ENCODE measurements around the gene PLXNA4.

Gene PLXNA4

DNA sequence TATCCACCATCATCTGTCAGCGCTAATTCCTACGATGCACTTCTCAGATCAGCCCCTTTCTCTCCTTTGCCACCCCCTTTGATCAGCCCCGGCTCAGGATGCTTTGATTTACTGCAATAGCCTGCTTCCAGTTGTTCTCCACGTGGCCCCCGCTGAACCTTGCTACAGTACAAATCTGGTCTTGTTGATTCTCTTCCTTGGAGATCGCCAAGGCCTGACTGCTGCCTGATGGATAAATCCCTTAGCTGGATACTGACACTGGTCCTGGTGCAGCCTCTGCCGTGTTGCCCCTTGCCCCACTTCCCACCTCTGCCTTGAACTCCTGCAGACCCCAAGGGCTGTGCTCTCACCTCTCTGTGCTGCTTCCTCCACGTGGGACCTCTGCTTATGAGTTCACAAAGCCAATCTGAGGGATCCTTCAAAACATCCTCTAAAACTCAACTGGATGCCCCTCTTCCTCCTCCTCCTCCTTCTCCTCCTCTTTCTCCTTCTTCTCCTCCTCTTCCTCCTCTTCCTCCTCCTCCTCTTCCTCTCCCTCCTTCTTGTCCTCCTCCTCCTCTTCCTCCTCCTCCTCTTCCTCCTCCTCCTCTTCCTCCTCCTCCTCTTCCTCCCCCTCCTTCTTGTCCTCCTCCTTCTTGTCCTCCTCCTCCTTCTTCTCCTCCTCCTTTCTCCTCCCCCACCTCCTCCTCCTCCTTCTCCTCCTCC lies 15.3 kb downstream of the PLXNA4 start:
- no peak for DNase-seq

DNA sequence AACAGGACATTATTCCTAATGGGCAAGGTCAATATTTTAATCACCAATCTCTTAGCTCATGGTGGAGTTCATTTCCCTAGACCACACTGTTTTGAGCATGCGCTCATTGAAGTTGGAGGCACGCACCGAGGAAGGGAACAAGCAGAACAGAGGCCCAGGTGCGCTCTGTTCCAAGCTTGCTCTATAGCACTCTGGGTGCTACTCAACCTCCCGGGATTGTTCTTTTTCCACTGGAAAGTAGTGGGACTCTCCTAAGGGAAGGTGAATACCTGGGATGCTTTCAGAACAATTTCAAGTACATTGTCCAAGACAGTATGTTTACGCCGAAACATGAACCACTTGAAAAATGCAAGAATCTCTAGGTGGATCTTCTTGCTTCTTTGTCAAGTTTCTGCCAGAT lies 16.2 kb downstream of the PLXNA4 start:
- DNase-seq: no peak

GRCh38 chr7:132558815-132559214 lies 17.5 kb downstream of the PLXNA4 start:
- DNase-seq: no peak

DNA sequence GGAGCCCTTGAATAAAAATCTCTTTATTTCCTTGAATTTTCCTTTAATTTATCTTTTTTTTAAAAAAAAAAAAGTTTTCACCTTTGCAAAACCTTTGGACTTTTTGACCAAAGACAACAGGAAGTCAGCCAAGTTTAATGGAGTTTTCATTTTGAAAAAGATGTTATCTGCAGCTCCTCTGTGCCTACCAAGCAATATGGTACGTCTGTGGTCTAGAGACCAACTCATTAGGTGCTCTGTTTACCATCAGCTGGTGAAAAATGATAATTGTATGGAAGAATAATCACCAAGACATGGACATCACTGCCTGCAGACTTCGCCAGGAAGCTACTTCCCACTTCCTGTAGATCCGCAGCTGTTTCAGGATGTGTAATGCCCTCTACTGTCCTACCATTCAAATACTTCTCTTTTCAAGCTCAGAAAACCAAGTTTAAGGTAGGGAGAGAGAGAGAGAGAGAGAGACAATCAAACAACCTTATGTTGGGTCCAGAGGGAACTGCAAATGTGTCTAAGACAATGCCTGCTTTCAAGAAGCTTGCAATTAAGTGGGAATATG lies 18.7 kb downstream of the PLXNA4 start:
- no peak for DNase-seq

GRCh38 chr7:132554446-132554845 lies 21.8 kb downstream of the PLXNA4 start:
- DNase-seq: no peak

GRCh38 chr7:132553031-132553430 lies 23.2 kb downstream of the PLXNA4 start:
- no peak for DNase-seq

- no peak for DNase-seq
Observed at GRCh38 chr7:132551886-132552285, 24.4 kb downstream of the PLXNA4 start.

GRCh38 chr7:132551439-132551838 lies 24.8 kb downstream of the PLXNA4 start:
- no peak for DNase-seq

- DNase-seq: no peak
Observed at GRCh38 chr7:132548489-132549078, 27.7 kb downstream of the PLXNA4 start.

DNA sequence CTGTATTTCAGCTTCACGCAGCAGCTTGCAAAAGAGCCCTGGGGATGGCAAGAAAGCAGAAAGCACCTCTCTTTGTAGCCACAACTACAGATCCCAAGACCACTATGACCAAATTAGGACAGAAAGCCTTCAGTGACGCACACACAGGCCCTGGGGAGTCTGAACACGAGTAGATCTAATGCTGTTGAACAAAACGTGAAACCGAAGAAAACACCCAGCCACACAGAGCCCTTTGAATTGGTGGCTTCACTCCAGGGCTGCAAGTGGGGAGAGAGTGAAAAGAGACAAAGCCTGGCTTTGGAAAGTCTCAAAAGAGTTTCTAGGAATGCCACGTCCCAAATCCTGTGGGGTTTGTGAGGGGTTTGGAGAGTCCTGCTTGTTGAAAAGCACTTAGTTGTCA lies 28.4 kb downstream of the PLXNA4 start:
- DNase-seq: no peak

DNA sequence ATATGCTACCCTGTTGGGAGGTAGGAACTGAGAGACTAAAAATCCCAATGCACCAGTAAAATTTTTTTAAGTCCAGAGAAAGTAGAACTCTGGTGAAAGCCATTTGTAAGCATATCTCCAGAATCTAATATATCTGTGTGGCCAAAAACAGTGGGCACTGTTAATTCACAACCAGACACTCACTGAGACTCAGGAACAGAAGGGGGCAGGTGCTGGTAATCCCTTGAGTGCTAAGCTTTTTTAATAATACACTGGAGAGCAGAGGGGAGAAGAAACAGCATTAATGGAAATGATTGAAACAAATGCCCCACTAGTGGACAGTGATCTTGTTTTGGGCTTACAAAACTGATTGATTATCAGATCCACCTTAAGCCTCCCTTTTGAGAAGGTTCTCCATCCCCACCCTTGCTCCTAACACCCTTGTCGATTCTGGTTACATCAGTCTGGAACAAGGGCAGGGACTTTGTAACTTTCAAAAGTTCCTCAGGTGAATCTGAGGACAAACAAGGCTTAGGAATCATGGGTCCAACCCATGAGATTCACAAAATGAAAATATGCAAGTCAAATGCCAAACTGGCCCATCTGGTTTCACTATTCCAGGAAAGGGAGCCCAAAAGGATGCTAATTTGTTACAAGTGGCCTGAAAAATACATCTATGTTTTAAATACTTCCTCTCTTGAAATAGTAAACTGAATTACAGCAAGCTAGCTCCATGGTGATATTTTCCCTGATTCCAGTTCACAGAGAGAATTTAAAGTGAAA lies 29.7 kb downstream of the PLXNA4 start:
- DNase-seq: no peak

DNA sequence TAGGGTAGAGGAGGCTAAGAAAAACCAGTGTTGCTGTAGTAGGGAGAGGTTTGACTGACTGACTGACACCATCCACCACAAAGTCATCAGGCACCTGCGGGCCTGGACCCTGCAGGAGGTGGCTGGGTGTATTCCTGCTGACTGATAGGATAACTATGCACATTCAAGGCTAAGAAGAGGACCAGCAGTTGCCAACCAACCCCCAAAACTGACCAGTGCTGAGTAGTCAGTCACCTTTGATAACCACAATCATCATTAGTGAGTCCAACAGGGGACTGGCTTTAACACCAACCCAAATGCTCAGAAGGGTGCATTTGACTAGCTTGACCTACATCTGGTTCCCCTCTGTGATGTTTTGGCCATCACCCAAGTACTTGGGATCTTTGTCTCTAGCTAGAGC lies 30.5 kb downstream of the PLXNA4 start:
- no peak for DNase-seq

- DNase-seq: no peak
Observed at GRCh38 chr7:132544999-132545398, 31.3 kb downstream of the PLXNA4 start.

DNA sequence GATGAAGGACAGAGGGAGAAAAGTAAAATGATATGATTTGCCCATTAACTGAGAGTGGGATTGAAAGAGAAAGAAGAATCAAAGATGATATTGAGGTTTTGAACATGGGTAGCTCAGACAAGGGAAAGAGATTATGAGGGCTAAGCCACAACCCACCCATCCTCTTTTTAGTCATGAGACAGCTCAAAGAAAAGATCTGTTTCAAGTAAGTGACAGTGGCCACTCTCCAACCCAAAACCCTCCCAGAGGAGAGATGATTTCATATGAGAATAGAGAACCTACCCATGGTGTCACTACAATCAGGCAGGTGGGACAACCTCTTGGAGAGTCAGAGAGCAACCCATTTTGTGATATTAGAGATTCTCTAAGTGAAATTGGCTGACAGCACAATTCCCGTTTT lies 32.2 kb downstream of the PLXNA4 start:
- no peak for DNase-seq

- no peak for DNase-seq
Observed at GRCh38 chr7:132542895-132543294, 33.4 kb downstream of the PLXNA4 start.

GRCh38 chr7:132541656-132542055 lies 34.6 kb downstream of the PLXNA4 start:
- DNase-seq: no peak

DNA sequence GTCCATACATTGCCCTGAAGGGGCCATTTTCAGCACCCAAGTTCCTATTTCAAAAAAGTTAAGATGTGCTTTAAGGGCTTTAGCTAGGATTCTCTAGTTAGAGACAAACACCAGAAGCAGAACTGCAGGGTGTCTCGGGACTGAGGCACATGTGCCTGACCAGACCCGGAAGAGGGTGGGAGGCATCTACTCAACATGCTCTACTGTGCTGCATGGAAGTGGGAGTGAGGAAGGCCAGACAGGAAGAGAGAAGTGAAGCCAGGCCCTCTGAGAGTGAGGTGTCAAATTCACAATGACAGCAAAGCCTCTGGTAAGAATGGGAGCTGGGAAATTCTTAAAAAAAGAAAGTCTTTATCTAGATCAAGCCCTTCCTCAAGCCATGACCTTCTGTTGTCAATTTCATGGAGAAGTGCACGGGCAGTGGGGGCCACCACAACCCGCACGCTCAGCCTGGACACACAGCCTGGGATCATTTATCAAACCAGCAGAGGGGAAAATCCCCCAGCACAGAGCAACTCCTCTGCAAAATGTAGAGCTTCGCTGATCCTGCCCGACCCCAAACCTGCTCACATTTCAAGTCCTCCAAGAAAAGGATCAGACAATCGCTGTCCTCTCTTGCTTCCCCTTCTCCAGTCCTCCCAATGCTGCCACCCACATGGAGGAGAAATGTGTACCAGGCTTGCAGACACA lies 38.7 kb downstream of the PLXNA4 start:
- DNase-seq: no peak

DNA sequence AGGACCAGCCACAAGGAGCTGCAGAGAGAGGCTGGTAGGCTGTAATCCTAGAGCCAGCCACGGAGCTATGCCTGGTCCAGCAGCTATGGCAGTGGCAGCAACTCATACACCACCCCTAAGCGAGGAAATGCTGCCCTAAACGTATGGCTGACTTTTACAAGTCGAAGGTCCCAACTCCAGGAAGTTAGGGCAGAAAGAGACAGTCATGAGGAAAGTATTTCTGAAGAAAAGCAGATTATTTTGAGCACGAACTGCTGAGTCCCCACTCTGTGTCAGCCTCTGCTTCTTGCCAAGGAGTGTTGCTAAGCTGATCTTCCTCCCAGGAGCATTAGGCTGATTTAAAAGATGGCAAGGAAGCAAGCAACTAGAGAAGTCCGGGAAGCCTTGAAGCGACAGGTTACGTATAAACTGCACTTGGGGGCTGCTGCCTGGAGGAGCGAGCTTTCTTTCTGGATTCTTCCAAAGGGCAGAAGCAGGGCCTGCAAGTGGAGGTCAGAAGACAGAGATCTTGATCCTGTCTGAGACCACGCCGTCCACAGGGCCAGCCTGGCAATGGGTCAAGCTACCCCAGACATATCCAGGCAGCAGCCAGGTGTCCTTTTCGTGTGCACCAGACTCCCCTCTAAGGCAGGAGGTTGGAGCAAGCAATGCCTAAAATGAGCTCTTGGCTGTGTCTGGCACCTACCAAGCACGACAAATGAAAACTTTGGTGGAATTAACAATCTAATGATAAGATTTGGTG lies 39.4 kb downstream of the PLXNA4 start:
- no peak for DNase-seq

DNA sequence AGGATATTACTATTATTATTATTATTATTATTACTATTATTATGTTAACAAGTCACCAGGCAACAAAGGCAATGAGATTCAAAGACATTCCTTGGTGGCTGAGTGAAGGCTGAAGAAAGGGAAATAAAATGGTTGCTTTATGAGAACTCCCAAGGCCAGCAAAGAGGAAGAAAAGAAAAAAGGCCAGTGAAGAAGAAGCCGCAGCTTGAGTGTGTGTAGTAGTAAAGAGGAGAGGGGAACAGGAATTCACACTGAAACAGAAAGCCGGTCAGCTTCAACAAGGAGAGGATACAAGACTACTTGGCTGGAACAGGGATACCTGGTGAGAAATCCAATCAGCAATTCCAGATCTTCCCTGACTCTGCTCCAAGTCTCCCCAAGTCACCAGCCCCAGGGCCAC lies 42.4 kb downstream of the PLXNA4 start:
- DNase-seq: no peak

DNA sequence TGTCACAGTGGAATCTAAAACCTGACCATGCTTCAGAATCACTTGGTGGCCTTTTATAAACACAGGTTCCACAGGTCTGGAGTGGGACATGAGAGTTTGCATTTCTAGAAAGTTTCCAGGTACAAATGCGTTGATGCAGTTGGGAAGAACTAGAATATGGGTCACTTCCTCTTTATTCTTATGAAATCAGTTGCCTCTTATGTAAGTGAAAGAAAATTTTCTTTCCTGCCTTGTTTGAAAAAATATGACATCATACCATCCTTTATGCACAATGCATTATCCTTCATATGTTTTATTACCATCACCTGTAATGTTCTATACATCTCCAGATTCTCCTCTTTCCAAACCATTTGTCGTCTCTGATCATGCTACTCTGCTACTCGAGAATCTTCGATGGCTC lies 44.0 kb downstream of the PLXNA4 start:
- DNase-seq: no peak

- no peak for DNase-seq
Observed at GRCh38 chr7:132531562-132531961, 44.7 kb downstream of the PLXNA4 start.

- DNase-seq: no peak
Observed at GRCh38 chr7:132528695-132529094, 47.6 kb downstream of the PLXNA4 start.

Data from activated T-cell treated with anti-CD3 and anti-CD28 coated beads for 4 hours (primary cell).